Testis (tissue), 3 donors: ENCODE results near the gene ELMO1. TPM values are rescaled to one million over a fixed set of nuclear protein-coding genes. Genes with fewer than 3 reads are reported as not detected.

Experiments
- DNase-seq: peaks from one replicate; pipeline ENCODE4 v3.0.0-alpha.2; 2019
- H3K27ac ChIP-seq, 2 donors: fragments of 200-600 bp; sonication (generic); one replicate each; pipeline ENCODE4 v1.5.1; 2019
- H3K27me3 ChIP-seq: fragments of 200-600 bp; sonication (generic); one replicate; pipeline ENCODE4 v1.5.1; 2019
- H3K36me3 ChIP-seq: fragments of 200-600 bp; sonication (generic); one replicate; pipeline ENCODE4 v1.5.1; 2017; ENCODE audit warnings: low read depth; ENCODE audit errors: missing control alignments
- H3K4me1 ChIP-seq: fragments of 200-600 bp; sonication (generic); one replicate; pipeline ENCODE4 v1.5.1; 2019
- H3K4me3 ChIP-seq, 2 donors: fragments of 200-600 bp; sonication (generic); one replicate each; pipeline ENCODE4 v1.5.1; 2017 to 2019
- H3K9me3 ChIP-seq: fragments of 200-600 bp; sonication (generic); one replicate; pipeline ENCODE4 v1.5.1; 2017
- CTCF ChIP-seq, 3 experiments: fragments of 450-650 bp in 2 of 3; fragments of 200-600 bp in 1 of 3; sonication (generic) in 1 of 3; IDR thresholded peaks; one replicate each; pipeline ENCODE4 v1.5.1; 2016 to 2019; ENCODE audit warnings: antibody characterized with exemption in 3 of 3, mild to moderate bottlenecking in 2 of 3, moderate library complexity in 1 of 3
- POLR2A ChIP-seq: fragments of 450-650 bp; IDR thresholded peaks from one replicate; pipeline ENCODE4 v1.6.1; 2017; ENCODE audit warnings: antibody characterized with exemption, mild to moderate bottlenecking, moderate library complexity
- WGBS, 2 donors: methylation state at CpG; one replicate each; pipeline ENCODE4 v1.1.5; 2018; 5-methylcytosine and 5-hydroxymethylcytosine counted together
- intact Hi-C: fragments of 100-400 bp; cut with DNase I; formaldehyde crosslinking; loops from one replicate; pipeline ENCODE4 v1.15.1; 2023; ENCODE audit warnings: low total_unique reads
- polyA plus RNA-seq: library from polyadenylated mRNA; stranded (reverse); fragments of 350-450 nt; fragmentation: Illumina TruSeq; extraction: RNeasy Lipid Tissue Mini Kit (QIAGEN cat#74804); gene quantifications from one replicate; pipeline ENCODE4 v1.2.3, GENCODE V29; 2014; ENCODE audit warnings: low read depth, low replicate concordance; ENCODE audit not compliant: insufficient read depth
- total RNA-seq, 2 donors: library from RNA; depleted of rRNA; stranded (reverse); fragments of >200 nt; gene quantifications; one replicate each; pipeline ENCODE4 v1.2.3, GENCODE V29; 2016

The ELMO1 gene
- total and polyA plus RNA-seq, 3 donors from 2014 or later = 12.9 to 47.2 (median 36.5) TPM

- H3K27ac ChIP-seq = no peak overlapping the region
- DNase-seq = no peak
- intact Hi-C loops = no loop called here
These were observed 295.3 kb downstream of the ELMO1 start for GRCh38 chr7:37153376-37153775.

GRCh38 chr7:37151741-37152413 is 296.8 kb downstream of the ELMO1 start:
- intact Hi-C loops = no loop called here
- WGBS, 2 donors = 84 to 91% methylated on average over 6 to 7 of the region's 7 CpGs

More at GRCh38 chr7:37153376-37153775, 295.3 kb downstream of the ELMO1 start:
- 79 to 81% methylated on average over 6 of the region's 6 CpGs for WGBS, 2 donors
- H3K4me1 ChIP-seq = no peaks in the 10 kb centered on the region
- TF ChIP-seq CTCF (IDR thresholded peaks at IDR 0.05) (no peak), POLR2A (no peak)
- H3K4me3 ChIP-seq = no peak overlapping the region
- H3K36me3 ChIP-seq = no peaks in the 10 kb centered on the region
- H3K9me3 ChIP-seq = no peaks in the 10 kb centered on the region
- H3K27me3 ChIP-seq = no peaks in the 10 kb centered on the region

GRCh38 chr7:37150856-37151255 is 297.8 kb downstream of the ELMO1 start:
- TF ChIP-seq POLR2A = no peak
- TF ChIP-seq CTCF (IDR thresholded peaks at IDR 0.05) = no peak
- H3K9me3 ChIP-seq = no peaks in the 10 kb centered on the region
- no peaks in the 10 kb centered on the region for H3K4me1 ChIP-seq
- DNase-seq = no peak
- no peaks in the 10 kb centered on the region for H3K27me3 ChIP-seq
- H3K4me3 ChIP-seq = no peak overlapping the region
- H3K36me3 ChIP-seq = no peaks in the 10 kb centered on the region
- no peak overlapping the region for H3K27ac ChIP-seq
- intact Hi-C loops = no loop called here
- WGBS, 2 donors = 79 to 93% methylated on average over 3 to 4 of the region's 4 CpGs

More at GRCh38 chr7:37151741-37152413, 296.8 kb downstream of the ELMO1 start:
- H3K27ac ChIP-seq = no peak overlapping the region
- no peak for TF ChIP-seq CTCF (IDR thresholded peaks at IDR 0.05)
- no peak for TF ChIP-seq POLR2A
- H3K36me3 ChIP-seq = no peaks in the 10 kb centered on the region
- H3K9me3 ChIP-seq = no peaks in the 10 kb centered on the region
- no peaks in the 10 kb centered on the region for H3K27me3 ChIP-seq
- H3K4me1 ChIP-seq = no peaks in the 10 kb centered on the region
- H3K4me3 ChIP-seq = no peak overlapping the region
- DNase-seq = no peak

- no peaks in the 10 kb centered on the region for H3K4me1 ChIP-seq
- no peak for DNase-seq
- 57 to 64% methylated on average over 4 of the region's 4 CpGs for WGBS, 2 donors
- H3K27me3 ChIP-seq = no peaks in the 10 kb centered on the region
- no peak overlapping the region for H3K27ac ChIP-seq
- H3K9me3 ChIP-seq = no peaks in the 10 kb centered on the region
- no peak overlapping the region for H3K4me3 ChIP-seq
- TF ChIP-seq POLR2A (no peak), CTCF (IDR thresholded peaks at IDR 0.05) (no peak)
- intact Hi-C loops = no loop called here
- no peaks in the 10 kb centered on the region for H3K36me3 ChIP-seq
These were observed 298.5 kb downstream of the ELMO1 start for GRCh38 chr7:37150180-37150579.

GRCh38 chr7:37149773-37150124 is 298.9 kb downstream of the ELMO1 start:
- H3K36me3 ChIP-seq = no peaks in the 10 kb centered on the region
- H3K4me3 ChIP-seq = no peak overlapping the region
- no peaks in the 10 kb centered on the region for H3K4me1 ChIP-seq
- intact Hi-C loops = no loop called here
- no peak for DNase-seq
- H3K27me3 ChIP-seq = no peaks in the 10 kb centered on the region
- H3K27ac ChIP-seq = no peak overlapping the region
- no peaks in the 10 kb centered on the region for H3K9me3 ChIP-seq
- no peak for TF ChIP-seq CTCF (IDR thresholded peaks at IDR 0.05)
- no peak for TF ChIP-seq POLR2A
